Fibroblast of the aortic adventitia (primary cell): ENCODE data around the gene UGGT2. TPM values are rescaled to one million over a fixed set of nuclear protein-coding genes. Genes with fewer than 3 reads are reported as not detected.
"Not testable (repeated sequence)": the region's sequence is repeated elsewhere in the genome, so short reads cannot be mapped to it uniquely, and the experiment has no call there.

Experiments
- DNase-seq: peaks from one replicate; pipeline ENCODE4 v3.0.0-alpha.2; 2010; ENCODE audit warnings: low read depth
- H3K4me3 ChIP-seq: 2 replicates; pipeline ENCODE4 v1.5.1; 2011; ENCODE audit warnings: low read depth, mild to moderate bottlenecking, control low read depth, low read length, moderate library complexity
- CTCF ChIP-seq: IDR thresholded peaks from 2 replicates; pipeline ENCODE4 v1.5.1; 2011; ENCODE audit warnings: mild to moderate bottlenecking, low read length, control low read depth, inconsistent platforms; ENCODE audit not compliant: insufficient read depth
- total RNA-seq: library from RNA; depleted of rRNA; stranded (reverse); fragments of >200 nt; gene quantifications from 2 replicates; pipeline ENCODE4 v1.2.3, GENCODE V29; 2012; ENCODE audit warnings: low replicate concordance

Gene UGGT2
- total RNA-seq, 1 donor, result 67.3 TPM

- no peak for TF ChIP-seq CTCF
- no peak overlapping the region for H3K4me3 ChIP-seq
- peak; percentile 17 for DNase-seq
Measured at GRCh38 chr13:96003304-96003703, 49.9 kb downstream of the UGGT2 start.

- no peak for TF ChIP-seq CTCF
- DNase-seq, result no peak
- no peak overlapping the region for H3K4me3 ChIP-seq
Measured at GRCh38 chr13:96002322-96003131, 50.7 kb downstream of the UGGT2 start.

GRCh38 chr13:96000069-96000468 lies 53.1 kb downstream of the UGGT2 start:
- H3K4me3 ChIP-seq, result no peak overlapping the region
- TF ChIP-seq CTCF, result no peak
- no peak for DNase-seq

GRCh38 chr13:95987841-95988240 lies 65.4 kb downstream of the UGGT2 start:
- TF ChIP-seq CTCF, result no peak
- DNase-seq, result no peak
- H3K4me3 ChIP-seq, result no peak overlapping the region

GRCh38 chr13:95982144-95982543 lies 71.1 kb downstream of the UGGT2 start:
- H3K4me3 ChIP-seq, result no peak overlapping the region
- no peak for TF ChIP-seq CTCF

GRCh38 chr13:95972651-95973050 lies 80.5 kb downstream of the UGGT2 start:
- not testable (repeated sequence) for DNase-seq, H3K4me3 ChIP-seq

More at GRCh38 chr13:95982144-95982543, 71.1 kb downstream of the UGGT2 start:
- DNase-seq, result no peak

- no peak overlapping the region for H3K4me3 ChIP-seq
- no peak for DNase-seq
- TF ChIP-seq CTCF, result no peak
Measured at GRCh38 chr13:95970878-95971277, 82.3 kb downstream of the UGGT2 start.
